EH (cell line): Measurements from ENCODE around the gene ARHGAP30.
"Not testable (repeated sequence)": the region's sequence is repeated elsewhere in the genome, so short reads cannot be mapped to it uniquely, and the experiment has no call there.

Experiments used
- DNase-seq: peaks from one replicate; pipeline ENCODE4 v3.0.0-alpha.2; 2015; ENCODE audit warnings: low read depth

Gene ARHGAP30

DNA sequence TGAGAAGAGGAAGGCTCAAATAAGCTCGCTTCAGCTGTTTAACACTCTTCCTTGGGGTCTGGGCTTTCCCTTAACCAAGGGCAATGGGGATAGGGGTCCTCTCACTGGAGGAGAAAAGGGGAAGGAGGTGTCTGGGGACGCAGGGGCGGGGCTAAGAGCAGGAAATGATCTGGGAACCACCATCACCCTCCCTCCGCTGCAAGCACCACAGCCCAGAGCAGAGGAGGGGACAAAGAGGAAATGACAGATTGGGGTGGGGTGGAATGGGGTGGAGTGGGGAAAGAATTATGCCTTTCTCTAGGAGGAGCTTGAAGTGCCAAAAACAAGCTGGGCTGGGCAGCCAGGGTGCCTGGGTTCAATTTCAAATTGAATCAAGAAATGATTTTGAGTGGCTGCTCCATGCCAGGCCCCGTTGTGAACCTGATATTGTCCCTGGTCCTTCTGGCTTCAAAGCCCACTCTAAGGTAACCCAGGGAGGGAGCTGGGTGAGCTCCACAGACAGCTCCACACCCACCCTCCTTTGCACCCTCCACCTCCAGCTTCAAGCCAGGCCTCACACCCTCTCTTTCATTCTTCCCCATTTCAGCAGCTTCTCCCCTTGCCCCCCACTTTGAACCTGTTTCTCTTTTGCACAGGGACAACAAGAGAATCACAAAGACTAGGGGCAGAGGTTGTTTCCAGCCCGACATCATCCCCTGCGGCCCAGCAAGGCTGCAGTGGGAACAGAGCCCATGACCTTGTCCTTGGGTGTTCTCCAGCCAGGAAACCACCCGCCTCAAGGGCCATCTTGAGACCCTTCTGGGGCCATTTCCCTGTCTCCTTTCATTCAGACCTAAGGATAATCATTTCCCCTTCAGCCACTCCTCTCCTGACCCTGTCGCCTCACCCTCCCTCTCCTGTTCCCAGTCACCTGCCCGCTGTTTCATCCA lies 1.1 kb downstream of the ARHGAP30 start:
- DNase-seq: peak; percentile 39

DNA sequence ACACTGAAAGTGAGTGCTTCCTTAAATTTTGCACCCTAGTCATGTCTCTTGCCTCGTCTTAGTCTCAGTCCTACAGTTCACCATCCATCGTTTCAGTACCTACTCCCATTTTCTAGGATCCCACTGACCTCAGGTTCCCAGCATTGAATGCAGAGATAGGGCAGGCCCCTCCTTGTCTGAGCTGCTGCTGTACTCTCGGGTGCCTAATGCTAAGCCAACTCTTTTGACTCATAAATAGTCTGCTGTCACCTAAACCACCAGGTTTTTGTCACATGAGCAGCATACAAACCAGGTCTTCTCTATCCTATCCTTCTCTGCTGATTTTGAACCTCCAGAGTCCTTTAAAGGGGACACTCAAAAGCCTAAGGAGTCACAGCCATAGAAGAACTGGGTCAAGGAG lies 3.0 kb downstream of the ARHGAP30 start:
- no peak for DNase-seq

DNA sequence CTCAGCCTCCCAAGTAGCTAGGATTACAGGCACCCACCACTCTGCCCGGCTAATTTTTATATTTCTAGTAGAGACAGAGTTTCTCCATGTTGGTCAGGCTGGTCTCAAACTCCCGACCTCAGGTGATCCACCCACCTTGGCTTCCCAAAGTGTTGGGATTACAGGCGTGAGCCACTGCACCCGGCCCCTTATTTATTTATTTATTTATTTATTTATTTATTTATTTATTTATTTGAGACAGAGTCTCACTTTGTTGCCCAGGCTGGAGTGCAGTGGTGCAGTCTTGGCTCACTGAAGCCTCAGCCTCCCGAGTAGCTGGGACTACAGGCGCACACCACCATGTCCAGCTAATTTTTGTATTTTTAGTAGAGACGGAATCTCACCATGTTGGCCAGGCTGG lies 4.0 kb downstream of the ARHGAP30 start:
- DNase-seq: not testable (repeated sequence)

DNA sequence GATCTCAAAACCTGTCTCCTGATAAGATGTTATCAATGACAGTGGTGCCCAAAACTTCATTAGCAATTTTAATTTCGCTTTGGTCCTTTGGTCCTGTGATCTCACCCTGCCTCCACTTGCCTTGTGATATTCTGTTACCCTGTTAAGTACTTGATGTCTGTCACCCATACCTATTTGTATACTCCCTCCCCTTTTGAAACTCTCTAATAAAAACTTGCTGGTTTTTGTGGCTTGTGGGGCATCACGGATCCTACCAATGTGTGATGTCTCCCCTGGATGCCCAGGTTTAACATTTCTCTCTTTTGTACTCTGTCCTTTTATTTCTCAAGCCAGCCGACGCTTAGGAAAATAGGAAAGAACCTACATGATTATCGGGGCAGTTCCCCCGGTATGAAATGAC lies 5.8 kb downstream of the ARHGAP30 start:
- not testable (repeated sequence) for DNase-seq

DNA sequence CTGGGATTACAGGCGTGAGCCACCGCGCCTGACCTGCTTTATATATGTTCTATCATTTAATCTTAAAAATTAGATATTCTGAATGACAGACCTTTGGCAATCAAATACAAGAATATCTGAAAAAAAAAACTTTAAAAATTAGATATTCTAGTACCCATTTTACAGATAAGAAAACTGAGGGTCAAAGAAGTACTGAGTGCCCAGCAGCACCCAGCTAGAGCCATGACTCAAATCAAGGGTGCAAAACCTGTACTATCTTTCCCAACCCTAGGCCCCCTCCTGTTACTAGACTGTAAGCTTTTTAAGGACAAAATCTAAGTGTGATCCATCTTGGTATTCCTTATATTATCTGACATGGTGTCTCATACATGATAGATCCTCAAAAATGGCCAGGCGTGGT lies 8.3 kb downstream of the ARHGAP30 start:
- DNase-seq: no peak

DNA sequence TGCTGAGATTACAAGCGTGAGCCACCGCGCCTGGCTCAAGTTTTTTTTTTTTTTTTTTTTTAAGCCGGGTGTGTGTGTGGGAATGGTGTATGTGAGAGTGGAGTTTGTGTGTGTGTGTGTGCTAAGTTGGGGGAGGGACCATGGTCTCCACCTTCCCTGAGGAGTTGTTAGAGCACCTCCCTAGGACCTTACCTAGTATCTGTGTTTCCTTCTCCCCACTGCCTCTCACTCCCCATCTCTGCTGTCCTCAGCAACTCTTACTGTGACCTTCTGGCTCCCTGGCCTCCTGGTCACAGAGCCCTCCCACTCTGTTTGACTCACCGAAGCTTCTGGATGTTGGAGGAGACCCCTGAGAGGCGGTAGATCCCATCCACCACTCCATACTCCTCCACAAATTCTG lies 10.4 kb downstream of the ARHGAP30 start:
- no peak for DNase-seq

DNA sequence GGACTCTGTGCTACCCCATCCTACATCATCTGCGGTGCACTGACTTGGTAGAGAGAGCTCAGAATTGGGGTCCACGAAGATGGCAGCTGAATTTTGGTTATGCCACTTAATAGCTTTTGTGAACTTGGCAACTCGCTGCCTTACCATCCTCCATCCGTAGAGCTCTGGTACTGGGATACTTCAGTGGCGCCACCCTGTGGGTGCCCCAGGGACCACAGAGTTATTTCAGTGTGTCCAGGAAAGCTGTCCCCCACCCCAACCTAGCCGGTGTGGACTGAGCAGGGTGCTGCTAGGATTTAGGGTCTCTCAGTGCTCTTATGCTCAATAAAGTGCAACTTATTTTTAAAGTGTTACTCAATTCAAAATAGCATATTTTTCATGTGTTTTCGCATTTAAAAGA lies 14.9 kb downstream of the ARHGAP30 start:
- no peak for DNase-seq

DNA sequence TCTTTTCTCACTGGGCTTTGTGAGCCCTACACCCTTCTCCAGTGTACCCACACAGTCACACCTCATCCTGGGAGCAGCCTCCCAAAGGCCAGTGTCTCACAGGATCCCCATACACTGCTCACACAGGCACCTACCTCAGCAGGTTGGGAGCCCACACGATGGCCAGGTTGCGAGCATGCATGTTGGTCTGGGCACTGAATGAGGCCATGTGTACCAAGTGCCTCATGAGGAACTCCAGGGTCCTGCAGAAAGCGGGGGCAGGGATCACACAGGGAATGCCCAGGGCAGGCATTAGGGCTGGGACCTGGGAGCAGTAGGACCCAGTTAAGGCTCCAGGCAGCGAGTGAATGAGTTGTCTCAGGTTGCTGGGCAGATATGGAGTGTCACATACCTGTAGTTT lies 15.5 kb downstream of the ARHGAP30 start:
- no peak for DNase-seq

DNA sequence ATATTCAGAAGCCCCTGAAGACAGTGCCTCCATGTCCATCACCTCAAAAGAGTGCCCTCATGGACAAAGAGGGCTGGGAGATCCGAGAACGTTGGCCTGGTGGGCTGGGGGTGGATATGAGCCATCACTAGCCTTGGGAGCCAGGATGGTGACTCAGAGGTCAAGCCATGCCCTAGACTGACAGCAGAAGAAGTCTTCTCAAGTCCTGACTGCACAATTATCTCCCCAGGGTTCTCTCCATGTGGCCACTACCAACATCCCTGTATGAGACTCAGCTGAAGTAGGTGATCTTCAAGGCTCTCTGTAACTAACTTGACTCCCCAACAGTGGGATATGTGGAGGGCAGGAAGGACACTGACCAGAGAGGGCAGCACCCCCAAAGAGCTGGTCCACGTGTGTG lies 16.8 kb downstream of the ARHGAP30 start:
- DNase-seq: peak; percentile 32

DNA sequence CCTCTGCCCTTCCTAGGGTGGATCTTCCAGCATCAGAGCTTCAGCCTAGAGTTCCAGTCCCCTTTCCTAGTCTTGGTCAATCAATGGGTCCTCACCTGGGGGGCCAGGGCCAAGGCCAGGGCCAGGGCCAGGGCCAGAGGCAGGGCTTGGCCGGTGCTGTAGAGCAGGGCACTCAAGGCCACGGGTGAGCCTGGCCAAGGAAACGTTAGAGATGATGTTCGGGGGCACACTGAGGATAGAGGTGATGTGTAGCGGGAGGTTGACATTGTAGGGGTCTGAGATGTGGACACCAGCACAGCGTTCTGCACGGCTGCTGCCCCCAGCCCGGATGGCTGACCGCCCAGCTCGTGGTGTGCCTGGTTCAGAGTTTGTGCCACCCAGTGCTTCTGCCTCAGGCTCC lies 18.5 kb downstream of the ARHGAP30 start:
- DNase-seq: no peak

DNA sequence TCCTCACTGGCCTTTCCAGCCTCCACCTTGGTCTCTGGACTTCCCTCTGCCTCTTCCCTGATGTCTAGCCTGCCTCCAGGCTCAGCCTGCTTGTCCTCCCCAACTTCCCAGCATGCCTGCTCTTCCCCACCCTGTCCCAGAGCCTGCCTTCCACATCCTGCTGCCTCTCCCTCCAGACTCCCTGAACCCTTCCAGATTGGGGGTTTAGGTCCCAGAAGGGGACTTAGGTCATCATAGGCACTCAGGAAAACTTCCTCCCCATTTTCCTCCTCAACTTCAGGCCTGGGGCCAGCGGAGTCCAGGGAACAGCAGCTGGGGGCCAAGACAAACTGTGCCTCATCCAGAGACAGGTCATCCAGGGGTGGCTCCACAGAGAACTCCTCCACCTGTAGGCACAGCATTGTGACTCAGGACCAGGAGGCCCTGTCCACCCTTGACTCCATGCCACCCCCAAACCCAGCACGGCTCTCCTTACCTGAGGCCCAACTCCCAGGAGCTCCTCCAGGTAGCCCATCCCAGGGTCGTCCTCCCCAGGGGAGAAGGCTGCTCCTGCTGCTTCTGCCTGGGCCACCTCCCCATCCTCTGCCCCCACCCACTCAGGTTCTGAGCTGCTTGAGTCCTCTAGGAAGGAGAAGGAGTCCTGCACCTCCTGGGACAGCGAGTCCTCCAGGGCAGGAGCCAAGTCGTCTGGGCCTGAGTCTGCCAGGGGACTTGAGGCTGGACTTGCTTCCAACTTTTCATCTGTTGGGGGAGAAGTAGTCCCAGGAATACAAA lies 20.6 kb downstream of the ARHGAP30 start:
- no peak for DNase-seq

DNA sequence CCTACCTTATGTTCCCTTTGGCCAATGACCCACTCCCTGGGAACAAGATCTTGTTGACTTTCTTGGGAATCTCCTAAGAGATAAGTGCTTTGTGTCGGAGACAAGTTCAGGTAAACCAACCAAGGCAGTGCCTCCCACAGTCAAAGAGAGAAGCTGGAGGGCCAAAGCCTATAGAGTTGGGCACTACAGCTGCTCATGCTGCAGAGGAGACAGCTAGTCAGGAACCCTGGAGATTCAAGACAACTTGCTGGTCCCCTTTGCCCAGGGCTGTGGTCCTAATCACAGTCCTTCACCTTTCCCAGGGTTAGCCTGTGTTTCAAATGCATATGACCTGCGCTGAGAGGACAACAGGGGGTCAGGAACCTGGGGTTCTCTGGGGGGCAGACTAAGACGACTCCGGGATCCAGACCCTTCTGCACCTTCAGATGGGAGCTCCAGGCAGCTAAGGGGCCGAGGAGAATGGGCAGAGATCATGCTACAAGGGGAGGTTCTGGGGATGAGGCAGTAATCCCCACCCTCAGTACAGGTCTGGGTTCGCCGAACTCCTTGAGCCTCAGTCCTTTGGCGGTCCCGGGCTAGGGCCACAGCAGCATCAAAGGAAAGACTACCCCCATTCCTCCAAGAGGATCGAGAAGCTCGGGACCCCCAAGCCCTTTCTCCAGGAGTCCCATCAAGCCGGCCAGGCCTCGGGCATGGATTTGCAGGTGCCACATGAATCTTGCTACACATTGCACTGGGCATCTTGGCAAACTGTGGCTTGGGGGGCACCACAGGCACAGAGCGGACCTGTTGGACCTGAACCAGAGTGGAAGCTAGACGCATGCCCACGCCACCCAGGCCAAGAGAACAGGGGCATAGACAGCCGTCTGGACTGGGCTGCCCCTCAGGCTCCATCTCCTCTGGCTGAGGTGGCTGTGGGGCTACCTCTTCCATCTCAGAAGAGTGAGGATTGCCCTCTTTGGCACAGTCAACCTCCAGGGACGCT lies 22.0 kb downstream of the ARHGAP30 start:
- DNase-seq: no peak

DNA sequence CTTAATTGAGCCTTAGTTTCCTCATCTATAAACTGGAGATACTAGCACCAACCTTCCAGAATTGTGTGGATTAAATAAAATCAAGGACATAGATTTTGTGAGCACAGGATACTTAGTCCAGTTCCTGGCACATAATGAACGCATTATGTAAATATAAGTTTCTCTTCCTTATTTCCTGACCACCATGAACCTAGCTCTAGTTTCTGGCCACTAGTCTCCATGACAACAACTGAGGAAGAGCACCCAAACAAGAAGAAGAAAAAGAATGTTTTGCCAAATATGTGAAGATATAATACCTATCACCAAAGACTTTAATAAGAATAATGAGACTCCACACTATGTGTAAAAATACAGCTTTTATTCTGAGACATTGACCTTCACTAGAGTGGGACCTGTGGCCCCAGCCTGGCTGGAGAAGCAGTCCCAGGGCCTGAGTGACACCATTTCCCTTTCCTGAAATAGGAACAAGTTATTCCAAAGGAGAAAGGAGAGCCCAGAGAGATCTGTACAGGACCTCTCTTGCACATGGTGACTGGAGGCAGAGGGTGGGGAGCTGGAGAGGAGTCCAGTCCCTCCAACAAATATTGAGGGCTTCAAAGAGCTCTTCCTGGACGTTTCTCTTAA lies 23.0 kb downstream of the ARHGAP30 start:
- DNase-seq: no peak

DNA sequence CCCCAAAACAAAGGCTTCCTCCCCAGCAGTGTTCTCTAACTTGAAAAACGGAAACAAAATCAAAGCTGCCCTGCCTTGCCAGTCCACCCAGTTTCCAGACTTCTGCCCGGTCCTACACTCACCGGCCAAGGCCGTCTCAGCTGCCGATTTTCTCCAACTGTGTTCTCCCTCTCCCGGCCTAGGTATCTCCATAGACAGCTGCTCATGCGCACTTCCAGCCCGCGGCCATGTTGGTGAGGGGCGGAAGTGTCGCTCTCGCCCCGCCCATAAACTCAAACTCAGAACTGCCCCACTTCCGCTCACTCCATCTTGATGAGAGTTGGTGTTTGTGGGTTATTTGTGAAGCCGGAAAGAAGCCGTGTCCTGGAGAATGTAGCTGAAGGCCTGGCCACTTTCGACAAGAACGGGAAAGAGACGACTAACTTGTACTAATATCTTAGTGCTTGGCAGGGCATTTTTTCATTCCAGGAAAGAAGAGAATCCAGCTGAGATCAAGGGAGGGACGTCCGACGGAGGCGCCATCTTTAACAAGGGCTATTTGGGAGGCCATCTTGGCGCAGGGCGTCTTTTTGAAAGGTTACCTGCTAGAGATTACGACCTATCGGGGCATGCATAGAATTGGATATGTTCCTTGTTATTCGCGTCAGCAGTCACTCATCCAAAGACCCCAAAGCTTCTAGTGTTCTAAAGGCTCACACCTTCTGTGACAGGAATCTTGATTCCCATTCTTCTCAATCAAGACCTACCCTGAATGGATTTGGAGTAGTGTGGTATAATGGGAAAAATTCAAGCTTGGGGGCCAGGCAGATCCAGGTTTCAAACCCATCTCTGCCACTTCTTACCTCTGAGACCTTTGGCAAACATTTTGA lies 23.7 kb downstream of the ARHGAP30 start, which contains the start of gene USF1:
Gene USF1 (minus strand): TSS at position 242 of the 869 bp plus-strand sequence. CDS start 2,702 bp downstream, outside the sequence.
- DNase-seq: peak; percentile 95

DNA sequence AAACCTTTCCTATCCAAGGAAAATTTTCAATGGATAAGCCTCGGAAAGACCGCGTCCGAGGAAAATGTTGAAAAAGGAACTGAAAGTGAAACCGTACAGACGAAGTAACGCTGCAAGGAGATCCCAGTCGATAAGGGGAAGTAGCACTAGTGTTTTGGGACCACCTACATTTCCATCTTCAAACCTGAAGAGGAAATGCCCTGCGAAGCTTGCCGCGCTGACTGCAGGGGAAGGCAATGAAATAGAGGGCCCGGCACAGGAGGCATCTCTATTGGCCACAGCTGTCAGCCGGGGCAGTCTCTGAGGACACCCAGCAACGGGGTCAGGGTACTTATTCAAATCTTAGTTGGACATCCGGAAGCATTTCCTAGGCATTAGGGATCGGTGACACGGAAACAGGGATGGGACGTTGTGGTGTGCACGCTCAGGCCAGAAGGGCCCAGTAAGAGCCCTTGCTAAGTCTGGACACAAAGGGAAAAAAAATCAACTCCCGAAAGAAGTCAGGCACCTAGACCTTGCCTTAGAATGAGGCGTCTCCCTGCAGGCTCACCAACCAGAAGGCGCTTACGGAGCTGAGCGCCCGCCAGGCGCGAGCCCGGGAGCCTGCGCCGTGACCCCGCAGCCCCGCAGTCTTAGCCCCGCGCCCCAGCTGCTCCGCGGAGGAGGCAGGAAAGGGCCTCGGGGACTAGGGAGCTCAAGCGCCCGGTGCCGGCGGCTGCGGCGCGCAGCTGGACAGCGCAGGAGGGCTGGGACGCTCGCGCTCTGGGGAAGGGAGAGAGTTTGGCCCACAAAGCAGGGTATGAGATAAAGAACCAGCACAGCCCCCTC lies 24.6 kb downstream of the ARHGAP30 start:
- peak; percentile 80 for DNase-seq

DNA sequence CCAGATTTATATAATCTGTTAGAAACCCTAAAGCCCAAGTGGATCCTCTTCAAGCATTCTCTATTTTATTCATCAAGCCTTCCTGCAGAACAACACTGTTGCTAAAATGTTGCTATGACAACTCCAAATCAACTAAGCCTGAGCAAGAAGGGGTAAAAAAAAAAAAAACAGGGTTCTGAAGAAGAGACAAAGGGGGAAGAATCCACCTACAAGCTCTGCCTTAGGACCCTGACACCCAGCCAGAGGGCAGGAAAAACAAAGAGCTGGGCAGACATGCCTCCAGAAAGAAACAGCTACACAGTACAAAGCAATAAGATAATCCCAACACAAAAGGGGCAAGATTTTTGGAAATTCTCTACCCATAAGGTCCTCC lies 25.2 kb downstream of the ARHGAP30 start:
- no peak for DNase-seq

DNA sequence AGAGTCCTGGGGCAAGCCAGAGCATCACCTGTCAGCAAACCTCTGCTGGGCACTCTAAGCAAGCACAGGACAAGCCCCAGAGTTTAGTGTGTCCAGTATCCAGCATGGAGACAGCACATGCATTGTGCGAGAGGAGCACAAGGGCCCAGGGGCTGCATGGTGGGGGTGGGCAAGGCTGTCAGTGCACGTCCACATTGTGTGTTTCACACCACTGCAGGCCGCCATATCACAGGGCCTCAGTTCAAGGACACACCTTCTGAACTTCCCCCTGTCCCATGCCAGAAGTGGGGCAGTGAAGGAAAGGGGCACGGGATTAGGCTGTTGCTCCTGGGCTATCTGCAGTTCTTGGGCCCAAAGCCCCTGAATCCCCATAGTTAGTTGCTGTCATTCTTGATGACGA lies 30.1 kb downstream of the ARHGAP30 start:
- no peak for DNase-seq

DNA sequence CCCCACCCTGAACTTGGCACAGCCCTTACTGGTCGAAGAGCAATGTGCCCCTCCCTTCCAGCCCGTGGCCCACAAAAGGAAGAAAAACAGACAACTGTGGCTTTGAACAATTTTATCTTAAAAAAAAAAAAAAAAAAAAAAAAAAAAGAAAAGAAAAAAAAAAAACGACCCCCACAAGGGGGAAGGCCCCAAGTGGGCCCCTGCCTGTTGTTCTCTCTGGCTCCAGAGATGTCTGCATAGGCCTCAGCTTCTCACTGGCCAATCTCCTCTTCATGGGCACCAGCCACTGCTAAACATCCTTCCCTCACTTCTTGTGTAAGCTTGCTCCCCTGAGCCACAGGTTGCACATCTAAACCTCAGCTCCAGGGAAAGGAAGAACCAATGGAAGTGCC lies 30.5 kb downstream of the ARHGAP30 start:
- no peak for DNase-seq

DNA sequence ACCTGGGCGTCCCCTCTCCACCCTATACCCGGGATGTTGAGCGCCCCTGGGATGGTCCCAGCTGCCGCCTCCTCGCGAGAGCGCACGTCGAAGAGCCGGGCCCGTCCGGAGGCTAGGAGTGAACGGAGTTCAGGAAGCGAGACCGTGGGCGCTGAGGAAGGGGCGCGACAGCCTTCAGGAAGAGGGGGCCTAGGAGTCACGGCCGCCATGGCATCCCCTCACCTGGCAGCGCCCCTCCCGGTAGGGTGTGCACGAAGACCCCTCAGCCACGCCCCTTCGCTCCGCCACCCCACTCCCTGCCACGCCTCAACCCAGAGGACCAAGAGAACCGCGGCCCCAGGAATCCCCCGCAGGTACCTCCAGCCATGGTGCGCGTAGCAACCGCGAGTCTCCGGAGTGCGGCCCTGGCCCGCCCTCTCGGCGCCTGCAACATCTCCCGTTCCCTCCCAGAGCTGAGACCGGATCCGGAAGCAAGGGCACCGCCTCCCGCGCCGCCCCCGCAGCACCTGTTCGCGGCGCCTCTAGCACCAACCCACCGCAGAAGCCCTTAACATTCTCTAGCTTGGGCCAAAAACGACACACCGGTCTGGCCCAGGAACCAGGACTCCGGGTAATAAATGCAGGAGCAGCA lies 31.1 kb downstream of the ARHGAP30 start, which contains the start of gene TSTD1:
Gene TSTD1 (minus strand): TSS at position 442 of the 631 bp plus-strand sequence. CDS start 75 bp downstream, at position 367.
- no peak for DNase-seq
